ENCODE data around the gene CPTP.

CPTP gene

DNA sequence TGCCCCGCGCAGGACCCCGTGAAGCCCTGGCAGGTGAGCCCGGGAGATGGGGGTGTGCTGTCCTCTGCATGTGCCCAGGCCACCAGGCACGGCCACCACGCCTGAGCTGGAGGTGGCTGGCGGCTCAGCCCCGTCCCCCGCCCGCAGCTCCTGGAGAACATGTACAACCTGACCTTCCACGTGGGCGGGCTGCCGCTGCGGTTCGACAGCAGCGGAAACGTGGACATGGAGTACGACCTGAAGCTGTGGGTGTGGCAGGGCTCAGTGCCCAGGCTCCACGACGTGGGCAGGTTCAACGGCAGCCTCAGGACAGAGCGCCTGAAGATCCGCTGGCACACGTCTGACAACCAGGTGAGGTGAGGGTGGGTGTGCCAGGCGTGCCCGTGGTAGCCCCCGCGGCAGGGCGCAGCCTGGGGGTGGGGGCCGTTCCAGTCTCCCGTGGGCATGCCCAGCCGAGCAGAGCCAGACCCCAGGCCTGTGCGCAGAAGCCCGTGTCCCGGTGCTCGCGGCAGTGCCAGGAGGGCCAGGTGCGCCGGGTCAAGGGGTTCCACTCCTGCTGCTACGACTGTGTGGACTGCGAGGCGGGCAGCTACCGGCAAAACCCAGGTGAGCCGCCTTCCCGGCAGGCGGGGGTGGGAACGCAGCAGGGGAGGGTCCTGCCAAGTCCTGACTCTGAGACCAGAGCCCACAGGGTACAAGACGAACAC is 8.3 kb downstream of the CPTP start:
- DNase-seq (ENCODE audit: low read depth in 2 of 3, low spot score in 1 of 3) = no peak

DNA sequence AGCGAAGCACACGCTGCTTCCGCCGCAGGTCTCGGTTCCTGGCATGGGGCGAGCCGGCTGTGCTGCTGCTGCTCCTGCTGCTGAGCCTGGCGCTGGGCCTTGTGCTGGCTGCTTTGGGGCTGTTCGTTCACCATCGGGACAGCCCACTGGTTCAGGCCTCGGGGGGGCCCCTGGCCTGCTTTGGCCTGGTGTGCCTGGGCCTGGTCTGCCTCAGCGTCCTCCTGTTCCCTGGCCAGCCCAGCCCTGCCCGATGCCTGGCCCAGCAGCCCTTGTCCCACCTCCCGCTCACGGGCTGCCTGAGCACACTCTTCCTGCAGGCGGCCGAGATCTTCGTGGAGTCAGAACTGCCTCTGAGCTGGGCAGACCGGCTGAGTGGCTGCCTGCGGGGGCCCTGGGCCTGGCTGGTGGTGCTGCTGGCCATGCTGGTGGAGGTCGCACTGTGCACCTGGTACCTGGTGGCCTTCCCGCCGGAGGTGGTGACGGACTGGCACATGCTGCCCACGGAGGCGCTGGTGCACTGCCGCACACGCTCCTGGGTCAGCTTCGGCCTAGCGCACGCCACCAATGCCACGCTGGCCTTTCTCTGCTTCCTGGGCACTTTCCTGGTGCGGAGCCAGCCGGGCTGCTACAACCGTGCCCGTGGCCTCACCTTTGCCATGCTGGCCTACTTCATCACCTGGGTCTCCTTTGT is 9.1 kb downstream of the CPTP start:
- DNase-seq (ENCODE audit: low read depth in 2 of 3, low spot score in 1 of 3) = no peak

DNA sequence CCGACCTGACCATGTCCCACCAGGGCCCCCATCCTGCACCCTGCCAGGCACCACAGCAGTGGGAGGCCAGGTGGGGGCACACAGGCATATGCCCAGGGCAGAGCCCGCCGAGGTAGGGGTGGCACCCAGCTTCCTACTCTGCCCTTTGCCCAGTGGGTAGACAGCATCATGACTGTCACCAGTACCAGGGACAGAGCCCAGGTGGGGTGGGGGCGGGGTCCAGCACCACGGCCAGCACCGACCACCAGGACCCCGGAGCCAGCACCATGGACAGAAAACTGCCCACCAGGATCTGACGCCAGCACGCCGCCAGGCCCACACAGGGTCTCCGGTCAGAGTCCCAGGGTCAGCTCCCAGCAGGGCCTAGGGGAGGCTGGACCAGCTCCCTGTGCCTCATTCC is 10.2 kb downstream of the CPTP start:
- no peak for DNase-seq (ENCODE audit: low read depth in 2 of 3, low spot score in 1 of 3)

DNA sequence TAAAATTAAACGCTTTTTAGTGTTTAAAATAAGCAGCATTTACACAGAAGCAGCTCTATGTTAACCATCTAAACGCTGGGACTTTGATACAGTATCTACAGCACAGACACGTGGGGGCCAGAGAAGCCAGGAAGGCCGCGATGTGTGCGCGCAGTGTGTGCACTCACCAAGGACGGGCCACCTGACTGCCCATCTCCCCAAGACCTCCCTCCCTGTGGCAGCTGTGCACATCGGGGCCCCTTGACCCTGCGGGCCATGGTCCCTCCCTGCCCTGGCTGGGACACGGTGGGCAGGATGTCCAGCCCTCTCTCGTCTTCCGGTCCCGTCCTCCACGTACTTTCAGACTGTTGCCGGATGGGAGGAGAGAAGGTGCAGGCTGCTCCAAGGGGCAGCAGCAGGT is 10.7 kb downstream of the CPTP start:
- no peak for DNase-seq (ENCODE audit: low read depth in 2 of 3, low spot score in 1 of 3)

DNA sequence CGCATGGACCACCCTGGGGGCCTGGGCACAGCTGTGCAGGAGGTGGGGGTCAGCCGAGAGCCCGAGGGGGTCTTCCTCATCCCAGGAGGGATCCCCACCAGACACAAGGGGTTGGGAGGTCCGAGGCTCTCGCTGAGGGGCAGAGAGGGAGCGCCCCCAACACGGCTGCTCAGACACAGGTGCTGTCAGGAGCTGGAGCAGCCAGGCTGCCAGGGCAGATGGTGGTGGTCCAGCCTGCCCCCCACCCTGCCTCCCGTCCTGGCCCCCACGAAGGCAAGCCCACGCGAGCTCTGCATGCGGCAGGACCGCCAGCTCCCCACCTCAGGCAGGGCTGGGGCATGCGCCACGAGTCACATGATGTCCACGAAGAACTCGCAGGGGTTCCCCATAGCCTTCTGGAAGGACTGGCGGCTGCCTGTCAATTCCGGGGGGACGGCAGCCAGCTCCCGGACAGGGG is 11.2 kb downstream of the CPTP start:
- no peak for DNase-seq (ENCODE audit: low read depth in 2 of 3, low spot score in 1 of 3)

DNA sequence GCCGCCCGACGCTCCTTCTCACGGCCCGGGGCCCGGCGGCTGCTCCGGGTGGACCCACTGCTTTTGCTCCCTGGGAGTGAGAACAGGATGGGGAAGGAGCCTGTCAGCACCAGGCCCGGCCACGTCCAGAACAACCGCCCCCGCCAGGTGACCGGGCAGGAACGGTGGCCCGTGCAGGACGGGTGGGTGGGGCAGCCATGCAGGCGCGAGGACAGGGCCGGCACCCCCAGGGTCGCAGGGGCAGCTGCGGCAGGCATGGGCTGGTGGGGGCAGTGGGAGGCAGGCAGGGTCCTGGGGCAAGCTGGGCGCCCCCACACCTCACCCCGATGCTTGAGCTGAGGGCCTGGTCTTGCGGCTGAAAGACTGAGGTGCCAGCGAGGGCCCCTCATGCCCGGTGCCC is 11.8 kb downstream of the CPTP start:
- no peak for DNase-seq (ENCODE audit: low read depth in 2 of 3, low spot score in 1 of 3)

DNA sequence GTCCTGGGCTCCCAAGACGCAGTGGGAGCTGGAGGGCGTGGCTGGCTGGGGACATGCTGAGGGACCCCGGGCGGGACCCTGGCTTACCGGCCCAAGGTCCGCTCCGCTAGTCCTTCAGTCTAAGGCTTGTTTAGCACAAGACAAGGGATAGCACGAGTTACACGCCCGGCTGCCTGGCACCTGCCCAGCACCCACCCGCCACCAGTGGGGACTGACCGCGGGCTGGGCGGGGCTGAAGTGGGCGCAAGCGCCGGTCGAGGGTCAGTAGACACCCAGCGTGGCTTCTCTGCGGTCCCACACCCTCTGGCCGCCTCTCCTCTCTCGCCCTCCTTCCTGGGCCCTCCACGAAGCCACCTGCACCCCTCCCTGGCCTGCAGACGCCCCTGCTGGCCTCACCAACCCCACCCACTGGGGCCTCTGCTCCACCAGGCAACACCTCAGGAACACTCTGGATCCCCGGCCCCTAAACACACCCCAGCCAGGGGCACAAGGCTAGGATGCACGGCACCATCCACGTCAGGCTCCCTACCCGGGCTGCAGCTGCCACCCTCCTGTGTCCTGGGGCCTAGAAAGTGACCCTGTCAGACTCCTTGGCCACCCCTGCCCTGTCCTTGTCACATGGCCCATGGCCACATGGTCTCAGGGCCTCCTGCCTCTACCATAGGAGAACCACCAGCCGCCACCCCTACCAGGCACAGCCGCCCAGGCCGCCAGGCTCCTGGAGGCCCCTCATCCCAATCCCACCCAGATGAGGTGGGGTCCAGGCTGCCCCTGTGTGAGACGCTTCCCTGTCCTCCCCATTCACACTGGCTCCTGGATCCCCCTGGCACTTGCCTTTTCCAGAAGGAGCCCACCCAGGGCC is 12.6 kb downstream of the CPTP start:
- DNase-seq (ENCODE audit: low read depth in 2 of 3, low spot score in 1 of 3) = no peak

DNA sequence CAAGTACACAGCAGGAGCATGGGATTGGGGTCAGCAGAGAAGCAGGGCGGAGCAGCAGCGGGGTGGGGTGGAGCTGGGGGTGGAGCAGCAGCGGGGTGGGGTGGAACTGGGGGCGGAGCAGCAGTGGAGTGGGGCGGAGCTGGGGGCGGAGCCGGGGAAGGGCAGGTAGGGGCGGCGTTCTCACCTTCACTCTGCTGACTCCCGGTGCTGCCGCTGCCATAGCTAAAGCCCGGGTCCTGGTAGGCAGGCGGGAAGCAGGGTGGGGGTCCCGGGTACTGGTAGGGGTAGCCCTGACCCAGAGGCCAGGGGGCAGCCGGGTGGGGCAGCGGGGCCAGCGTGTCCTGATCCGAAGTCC is 13.2 kb downstream of the CPTP start:
- DNase-seq (ENCODE audit: low read depth in 2 of 3, low spot score in 1 of 3) = peak; percentile 30 to 44 (median 37)

DNA sequence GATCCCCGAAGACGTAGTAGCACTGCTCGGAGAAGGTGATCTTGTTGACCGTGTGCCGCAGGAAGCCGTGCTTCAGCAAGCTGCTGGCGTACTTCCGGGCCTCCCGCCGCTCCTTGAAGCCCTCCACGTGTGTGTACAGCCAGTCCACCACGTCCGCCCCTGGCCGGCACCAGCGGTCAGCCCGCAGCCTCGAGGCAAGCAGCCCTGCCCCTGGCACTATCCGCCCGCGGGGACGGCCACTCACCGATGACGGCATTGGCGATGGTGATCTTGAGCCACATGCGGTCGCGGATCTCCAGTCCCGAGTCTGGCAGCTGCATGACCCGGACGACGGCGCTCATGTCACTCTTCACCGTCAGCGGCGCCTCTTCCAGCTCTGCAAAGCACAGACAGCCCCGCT is 13.7 kb downstream of the CPTP start:
- DNase-seq (ENCODE audit: low read depth in 2 of 3, low spot score in 1 of 3) = no peak

DNA sequence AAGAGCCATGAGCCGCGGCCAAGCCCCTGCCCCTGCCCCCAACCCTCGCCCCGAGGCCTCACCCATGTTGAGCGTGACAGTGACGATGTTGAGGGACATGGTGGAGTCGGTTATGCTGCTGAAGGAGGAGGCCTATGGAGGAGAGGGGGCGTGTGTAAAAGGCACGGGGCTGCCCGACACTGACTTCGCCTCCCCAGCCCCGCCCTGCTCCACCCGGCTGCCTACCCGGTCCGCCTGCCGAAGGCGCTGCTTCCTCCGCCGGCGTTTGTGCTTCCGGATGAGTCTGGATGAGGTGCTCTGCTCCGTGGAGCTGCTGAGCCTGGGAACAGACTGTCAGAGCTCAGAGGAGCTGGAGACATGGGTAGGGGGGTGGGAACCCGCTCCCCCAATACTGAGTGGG is 15.6 kb downstream of the CPTP start:
- no peak for DNase-seq (ENCODE audit: low read depth in 2 of 3, low spot score in 1 of 3)

DNA sequence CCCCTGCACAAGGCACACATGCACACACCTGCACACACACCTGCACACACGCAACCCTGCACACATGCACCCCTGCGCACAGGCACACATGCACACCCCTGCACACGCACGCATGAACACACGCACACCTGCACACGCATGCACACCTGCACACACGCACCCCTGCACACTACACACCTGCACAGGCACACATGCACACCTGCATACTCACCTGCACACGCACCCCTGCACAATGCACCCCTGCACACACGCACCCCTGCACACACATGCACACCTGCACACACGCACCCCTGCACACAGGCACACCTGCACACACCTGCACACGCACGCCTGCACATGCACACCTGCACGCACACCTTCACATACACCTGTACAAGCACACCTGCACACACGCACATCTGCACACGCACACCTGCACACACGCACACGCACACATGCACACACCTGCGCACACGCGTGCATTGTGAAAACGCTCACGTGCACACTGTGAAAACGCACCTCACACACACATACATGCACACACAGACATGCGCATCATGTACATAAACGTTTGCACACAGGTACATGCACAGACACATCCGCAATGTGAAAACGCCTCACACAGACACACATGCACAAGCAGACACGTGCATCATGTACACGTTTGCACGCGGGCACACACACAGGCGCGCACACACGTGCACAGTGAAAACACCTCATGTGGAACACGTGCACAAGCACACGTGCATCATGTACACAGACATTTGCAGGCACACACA is 16.4 kb downstream of the CPTP start:
- DNase-seq (ENCODE audit: low read depth in 2 of 3, low spot score in 1 of 3) = no peak

DNA sequence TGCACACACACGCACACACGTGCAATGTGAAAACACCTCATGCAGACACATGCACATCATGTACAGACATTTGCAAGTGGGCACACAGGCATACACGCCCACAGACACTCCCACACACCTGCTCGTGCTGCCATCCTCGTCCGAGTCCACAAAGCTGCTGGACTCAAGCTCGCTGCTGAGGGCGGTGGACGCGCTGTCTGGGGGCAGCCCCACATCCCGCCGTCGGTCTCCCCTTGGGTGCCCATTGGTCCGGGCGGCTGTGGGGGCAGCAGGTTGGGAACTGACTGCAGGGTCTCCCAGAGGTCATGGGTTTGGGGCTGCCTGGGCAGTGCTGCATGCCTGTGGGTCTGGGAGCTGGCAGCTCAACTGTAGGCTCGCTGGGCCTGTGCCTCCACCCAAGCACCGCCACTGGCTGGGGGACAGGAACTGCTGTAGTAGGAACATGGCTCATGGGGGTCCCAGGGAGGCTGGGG is 17.0 kb downstream of the CPTP start:
- DNase-seq (ENCODE audit: low read depth in 2 of 3, low spot score in 1 of 3) = no peak

DNA sequence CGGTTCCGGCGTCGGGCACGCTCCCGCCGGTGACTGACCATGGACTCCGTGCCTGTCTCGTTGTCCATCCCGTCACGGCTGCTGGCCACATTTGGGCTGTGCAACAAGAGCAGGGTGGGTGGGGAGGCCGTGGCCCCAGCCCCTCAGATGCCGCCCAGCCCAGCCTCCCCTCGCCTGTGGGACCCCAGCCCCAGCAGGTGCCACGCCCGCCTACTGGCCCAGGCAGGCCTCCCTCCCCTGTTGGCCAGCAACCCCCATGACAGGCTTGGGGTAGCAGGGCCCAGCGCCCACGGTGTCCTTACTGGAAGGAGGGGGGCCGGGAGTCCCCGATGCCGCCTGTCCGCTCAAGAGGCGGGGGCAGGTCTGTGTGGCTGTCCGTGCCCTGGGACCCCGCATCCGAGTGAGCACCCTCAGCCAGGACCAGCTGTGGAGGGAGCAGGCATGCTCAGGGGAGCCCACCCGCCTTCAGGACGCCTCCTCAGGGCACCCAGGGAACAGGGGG is 17.5 kb downstream of the CPTP start:
- DNase-seq (ENCODE audit: low read depth in 2 of 3, low spot score in 1 of 3) = no peak

DNA sequence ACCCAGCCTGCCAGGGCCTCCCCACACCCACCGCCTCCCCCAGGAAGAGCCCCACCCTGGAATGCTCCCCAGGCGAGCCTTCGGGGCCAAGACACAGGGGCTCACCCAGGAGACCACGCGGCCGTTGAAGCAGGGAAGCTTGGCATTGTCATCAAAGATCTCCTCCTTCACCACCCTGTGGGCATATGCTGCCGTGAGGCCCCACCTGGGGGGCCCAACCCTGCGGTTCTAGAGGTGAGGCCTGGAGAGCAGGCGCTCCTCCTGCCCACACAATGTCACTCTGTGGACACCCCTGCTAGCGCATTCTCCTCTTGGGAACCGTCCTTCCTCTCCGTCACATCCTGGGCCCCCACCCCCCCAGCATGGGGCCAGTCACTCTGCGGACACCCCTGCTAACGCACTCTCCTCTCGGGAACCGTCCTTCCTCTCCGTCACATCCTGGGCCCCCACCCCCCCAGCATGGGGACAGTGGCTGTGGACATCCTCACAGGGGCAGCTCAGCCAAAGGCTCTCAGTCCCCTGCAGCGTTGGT is 18.0 kb downstream of the CPTP start:
- DNase-seq (ENCODE audit: low read depth in 2 of 3, low spot score in 1 of 3) = no peak

DNA sequence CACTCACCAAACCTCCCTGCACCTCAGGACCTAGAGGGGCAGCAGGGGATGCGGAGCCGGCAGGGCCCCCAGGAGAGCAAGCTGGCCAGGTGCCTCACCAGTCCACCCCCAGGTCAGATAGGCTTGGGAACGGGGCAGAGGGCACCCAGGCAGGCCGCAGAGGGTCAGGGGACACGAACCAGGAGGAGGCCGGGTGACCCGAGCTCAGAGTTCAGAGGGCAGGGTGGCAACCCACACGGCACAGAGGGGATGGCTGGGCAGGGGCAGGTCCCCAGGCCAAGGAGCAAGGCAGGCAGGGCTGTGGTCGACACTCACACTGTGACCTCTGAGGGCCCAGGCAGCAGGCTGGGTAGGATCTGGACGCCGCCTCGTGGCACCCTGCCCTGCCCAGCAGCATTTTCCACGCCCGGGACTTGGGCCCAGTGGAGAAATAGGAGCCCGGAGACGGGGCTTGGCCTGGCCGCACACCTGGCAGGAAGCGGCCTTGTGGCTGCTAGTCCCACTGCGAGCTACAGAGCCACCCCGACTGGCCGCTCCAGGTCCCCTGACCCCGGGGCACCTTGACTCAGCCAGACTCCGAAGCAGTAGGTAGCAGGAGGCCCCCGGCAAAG is 19.3 kb downstream of the CPTP start:
- DNase-seq (ENCODE audit: low read depth in 2 of 3, low spot score in 1 of 3) = no peak

DNA sequence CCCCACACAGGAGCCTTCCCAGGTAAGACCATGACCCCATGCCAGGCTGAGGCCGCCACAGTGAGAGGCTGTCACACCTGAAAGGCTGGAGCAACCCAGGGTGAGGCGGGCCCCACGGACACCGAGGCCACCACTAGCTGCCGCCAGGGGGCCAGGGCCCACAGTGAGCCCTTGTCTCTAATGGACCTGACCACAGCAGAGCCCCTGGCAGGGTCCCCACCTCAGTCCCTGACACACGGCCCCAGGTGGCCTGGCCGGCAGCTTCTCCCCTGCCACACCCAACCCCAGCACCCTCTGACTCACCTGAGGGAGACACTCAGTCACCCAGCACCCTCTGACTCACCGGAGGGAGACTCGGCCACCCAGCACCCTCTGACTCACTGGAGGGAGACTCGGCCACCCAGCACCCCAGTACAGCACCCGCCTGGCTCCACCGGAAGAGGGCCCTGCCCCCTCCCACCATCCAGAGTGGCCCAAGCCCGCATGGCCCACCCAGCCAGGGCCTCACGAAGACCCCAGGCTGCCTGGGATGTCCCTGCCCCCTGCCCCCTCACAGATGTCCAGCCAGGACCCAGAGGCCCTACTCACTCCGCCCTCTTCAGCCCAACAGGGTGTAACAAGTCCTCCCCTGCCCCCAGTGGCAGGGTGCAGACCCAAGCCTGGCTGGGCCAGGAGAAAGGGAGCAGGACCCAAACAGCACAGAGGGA is 20.2 kb downstream of the CPTP start:
- DNase-seq (ENCODE audit: low read depth in 2 of 3, low spot score in 1 of 3) = peak in 2 of 3 donors; percentile 37 to 55

DNA sequence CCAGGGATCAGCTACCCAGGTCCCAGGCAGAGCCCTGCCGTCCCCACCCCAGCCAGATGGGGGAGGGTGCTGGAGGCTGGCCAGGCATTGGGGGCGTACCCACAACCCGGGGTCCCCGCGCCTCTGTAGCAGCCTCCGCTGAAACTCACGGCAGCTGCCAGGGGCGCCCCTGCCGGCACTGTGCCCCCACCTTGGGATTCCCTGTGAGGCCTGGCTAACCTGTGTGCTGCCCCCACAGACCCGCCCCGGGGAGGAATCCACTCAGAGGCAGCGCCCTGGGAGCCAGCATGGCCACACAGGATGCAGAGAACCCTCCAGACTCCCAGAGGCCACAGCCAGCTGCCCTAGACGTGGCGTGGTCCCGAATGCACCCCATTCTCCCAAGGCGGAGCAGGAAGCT is 20.8 kb downstream of the CPTP start:
- DNase-seq (ENCODE audit: low read depth in 2 of 3, low spot score in 1 of 3) = no peak

DNA sequence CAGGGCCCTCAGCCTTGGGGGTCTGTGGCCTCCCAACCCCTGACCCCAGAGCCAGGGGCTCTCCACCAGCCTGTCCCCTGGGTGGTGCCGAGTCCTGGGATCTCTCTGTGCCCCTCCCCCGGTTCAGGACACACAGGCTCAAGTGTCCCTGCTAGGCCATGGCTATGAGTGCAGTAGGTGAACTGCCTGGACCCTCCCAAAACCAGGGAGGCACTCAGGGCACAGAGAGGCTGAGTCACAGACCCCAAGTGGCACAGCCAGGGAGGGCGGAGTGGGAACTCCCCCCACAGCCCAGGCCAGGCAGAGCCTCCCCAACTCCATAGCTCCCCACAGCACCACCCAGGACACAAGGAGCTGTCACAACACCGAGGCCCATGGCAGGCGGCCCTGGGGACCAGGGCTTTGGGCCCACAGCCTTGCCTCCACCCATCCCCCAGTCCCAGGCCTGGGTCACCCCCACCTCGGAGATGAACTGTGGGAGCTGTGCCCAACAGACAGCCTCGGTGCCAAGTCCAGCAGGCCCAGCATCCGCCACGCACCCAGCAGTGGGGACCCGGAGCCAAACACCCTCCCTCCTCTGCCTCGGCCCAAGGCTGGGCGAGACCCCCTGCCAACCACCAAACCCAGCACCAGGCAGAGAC is 21.4 kb downstream of the CPTP start:
- no peak for DNase-seq (ENCODE audit: low read depth in 2 of 3, low spot score in 1 of 3)

DNA sequence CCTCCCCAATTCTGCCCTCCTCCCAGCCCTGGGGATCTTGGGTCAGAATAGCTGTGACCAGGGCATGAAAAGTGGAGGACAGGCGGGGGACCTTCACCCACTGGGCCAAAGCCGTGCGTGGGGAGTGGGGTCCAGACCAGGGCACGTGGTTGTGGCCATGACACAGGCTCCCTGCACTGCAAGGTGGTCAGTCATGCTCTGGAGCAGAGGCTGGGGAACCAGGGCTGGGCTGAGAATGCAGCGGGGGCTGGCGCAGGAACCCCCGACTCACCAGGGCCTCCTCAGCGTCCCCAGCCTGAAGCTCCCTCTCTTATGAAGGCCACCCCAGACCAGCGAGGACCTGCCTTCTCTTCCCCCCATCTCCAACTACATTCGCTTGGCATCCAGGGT is 21.9 kb downstream of the CPTP start:
- no peak for DNase-seq (ENCODE audit: low read depth in 2 of 3, low spot score in 1 of 3)

Data from stimulated activated CD4-positive, alpha-beta T cell treated with anti-CD3 and anti-CD28 coated beads, Interleukin-12 subunit alpha, Interleukin-12 subunit beta, amount 100 ng/mL, for 48 hours (primary cell).